Activated CD4-positive, alpha-beta T cell treated with anti-CD3 and anti-CD28 coated beads, Interleukin-2, amount 10 ng/mL, durations not matched to agents 7 days and 5 days (primary cell): ENCODE results near the gene PPP6R2. TPM values are rescaled to one million over a fixed set of nuclear protein-coding genes. Genes with fewer than 3 reads are reported as not detected.

Experiments used
- CTCF ChIA-PET: fragments of 350-600 bp; sonication (Branson Sonifier 250); formaldehyde crosslinking; loops from one replicate; lab custom pipeline; 2021; ENCODE audit warnings: antibody characterized with exemption; lab: Charles Lee
- POLR2A ChIA-PET: fragments of 350-600 bp; sonication (Branson Sonifier 250); formaldehyde crosslinking; loops from one replicate; lab custom pipeline; 2021; ENCODE audit warnings: antibody characterized with exemption; lab: Charles Lee
- DNase-seq: peaks from one replicate; pipeline ENCODE4 v3.0.0-alpha.2; 2020
- H3K27ac Mint-ChIP-seq: one replicate; pipeline ENCODE4 v1.8.0; 2021; ENCODE audit warnings: mild to moderate bottlenecking, moderate library complexity, mixed read lengths
- H3K27me3 Mint-ChIP-seq: one replicate; pipeline ENCODE4 v1.8.0; 2021; ENCODE audit warnings: mixed read lengths
- H3K36me3 Mint-ChIP-seq: one replicate; pipeline ENCODE4 v1.8.0; 2021; ENCODE audit warnings: low read depth, mixed read lengths
- H3K4me1 Mint-ChIP-seq: one replicate; pipeline ENCODE4 v1.8.0; 2021; ENCODE audit warnings: mixed read lengths
- H3K4me3 Mint-ChIP-seq: one replicate; pipeline ENCODE4 v1.8.0; 2021; ENCODE audit warnings: mild to moderate bottlenecking, moderate library complexity, mixed read lengths
- H3K9me3 Mint-ChIP-seq: one replicate; pipeline ENCODE4 v1.8.0; 2021; ENCODE audit warnings: mixed read lengths
- total RNA-seq, 2 experiments: library from RNA; stranded (reverse); gene quantifications; one replicate each; pipeline ENCODE4 v1.2.3, GENCODE V29; 2021

The PPP6R2 gene
- total RNA-seq, 2 experiments from 2014 or later: 55.6 to 67.6 TPM

DNA sequence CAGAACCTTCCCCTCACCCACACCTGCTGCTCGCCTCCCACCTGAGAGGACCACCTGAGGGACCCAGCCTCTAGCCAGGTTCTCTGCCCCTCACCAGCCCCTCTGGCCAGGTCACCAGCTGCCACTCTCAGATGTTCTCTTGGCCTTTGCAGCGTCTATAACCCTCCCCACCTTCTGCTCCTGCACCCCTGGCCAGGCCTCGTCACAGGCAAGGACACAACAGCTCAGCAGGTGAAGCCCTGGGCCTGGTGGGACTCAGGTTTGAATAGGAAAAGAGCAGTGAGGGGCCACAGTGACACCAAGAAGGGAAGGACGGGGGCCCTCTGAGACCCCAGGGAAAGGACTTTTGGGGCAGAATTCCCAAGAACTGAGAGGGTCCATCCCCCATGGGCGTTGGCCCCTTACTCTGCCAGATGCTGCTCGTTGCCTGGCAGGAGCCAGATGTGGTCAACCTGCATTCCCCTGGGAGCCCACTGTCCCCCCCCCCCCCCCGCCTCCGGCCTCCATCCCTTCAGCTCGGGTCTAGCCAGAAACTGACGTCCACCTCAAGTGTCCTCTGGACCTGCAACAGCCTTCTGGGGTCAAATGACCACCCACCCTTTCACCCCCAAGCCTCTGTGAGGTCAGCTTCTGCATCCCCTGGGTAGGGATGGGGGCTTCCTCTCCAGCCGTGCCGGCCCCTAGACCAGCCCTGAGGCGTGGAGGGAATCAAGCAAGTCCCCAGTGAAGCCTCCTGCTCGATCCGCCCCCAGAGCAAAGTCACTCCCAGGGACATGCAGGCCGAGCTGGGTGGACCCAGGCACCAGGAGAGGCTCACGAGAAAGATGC lies 103.0 kb downstream of the PPP6R2 start:
- Mint-ChIP-seq H3K9me3 (no peaks in the 10 kb centered on the region), H3K27me3 (no peaks in the 10 kb centered on the region), H3K4me1 (peaks cover 20% of the 10 kb centered on the region), H3K27ac (peak overlapping the region; percentile 64), H3K36me3 (peaks cover 33% of the 10 kb centered on the region), H3K4me3 (peak overlapping the region; percentile 19)
- no peak for DNase-seq
- ChIA-PET CTCF (interaction anchor here (1.2 to 2.0 kb wide), 2 partner anchors 10 to 23 kb away, joined by 5 to 9 read pairs; no protein-coding TSS in a partner anchor), POLR2A (no interaction called here)

- POLR2A ChIA-PET: no interaction called here
- Mint-ChIP-seq H3K9me3 (no peaks in the 10 kb centered on the region), H3K27ac (no peak overlapping the region), H3K4me1 (peaks cover 20% of the 10 kb centered on the region), H3K36me3 (peaks cover 38% of the 10 kb centered on the region), H3K27me3 (no peaks in the 10 kb centered on the region), H3K4me3 (no peak overlapping the region)
- CTCF ChIA-PET: no interaction called here
- no peak for DNase-seq
Observed at GRCh38 chr22:50446708-50447575, 103.8 kb downstream of the PPP6R2 start.

DNA sequence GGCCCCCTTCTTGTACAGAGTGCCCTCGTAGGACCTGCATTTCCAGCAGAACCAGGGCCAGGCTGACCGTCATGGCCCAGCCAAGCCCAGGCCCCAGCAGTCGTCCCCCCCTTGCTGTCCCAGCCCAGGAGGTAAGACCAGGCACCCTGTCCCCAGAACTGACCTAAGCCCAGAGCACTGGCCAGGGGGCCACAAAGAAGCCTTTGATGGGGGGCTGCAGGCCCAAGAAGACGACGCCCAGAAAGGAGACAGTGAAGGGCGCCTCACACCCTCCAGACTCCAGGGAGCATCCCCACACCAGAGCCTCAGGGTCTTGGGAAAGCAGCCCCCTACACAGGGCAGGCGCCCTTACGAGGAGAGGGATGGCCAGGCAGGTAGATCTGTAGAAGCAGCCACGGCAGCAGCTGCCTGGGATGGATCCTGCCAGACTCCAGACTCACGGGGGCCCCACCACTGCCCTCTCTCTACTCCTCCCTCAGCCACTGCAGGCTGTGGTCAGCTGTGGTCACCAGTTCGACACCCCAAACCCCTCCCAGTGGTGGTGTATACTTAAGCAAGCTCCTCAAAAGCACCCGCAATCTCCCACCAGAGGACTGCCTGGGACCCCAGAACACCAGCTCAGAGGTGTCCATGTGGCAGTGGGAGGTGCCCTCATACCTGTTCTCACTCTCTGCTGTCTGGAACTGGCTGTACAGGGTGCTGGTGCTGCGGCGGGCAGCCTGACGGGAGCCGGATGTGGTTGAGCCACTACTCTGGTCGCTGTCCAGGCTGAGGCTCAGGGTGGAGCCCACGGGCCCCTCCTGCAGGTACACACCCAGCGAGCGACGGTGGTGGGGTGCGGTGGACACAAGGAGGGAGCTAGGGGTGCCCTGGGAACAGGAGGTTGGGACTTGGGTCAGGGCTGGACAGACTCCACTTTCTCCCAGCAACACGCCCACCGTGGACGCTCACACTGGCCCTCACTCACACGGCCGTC lies 104.7 kb downstream of the PPP6R2 start:
- Mint-ChIP-seq H3K4me3 (no peak overlapping the region), H3K27ac (peak overlapping the region; percentile 31), H3K36me3 (peaks cover 41% of the 10 kb centered on the region), H3K27me3 (no peaks in the 10 kb centered on the region), H3K4me1 (peaks cover 22% of the 10 kb centered on the region), H3K9me3 (no peaks in the 10 kb centered on the region)
- no peak for DNase-seq
- ChIA-PET CTCF (interaction anchor here (1.2 kb wide), 1 partner anchor 9 kb away, joined by 3 read pairs; no protein-coding TSS in a partner anchor), POLR2A (no interaction called here)

DNA sequence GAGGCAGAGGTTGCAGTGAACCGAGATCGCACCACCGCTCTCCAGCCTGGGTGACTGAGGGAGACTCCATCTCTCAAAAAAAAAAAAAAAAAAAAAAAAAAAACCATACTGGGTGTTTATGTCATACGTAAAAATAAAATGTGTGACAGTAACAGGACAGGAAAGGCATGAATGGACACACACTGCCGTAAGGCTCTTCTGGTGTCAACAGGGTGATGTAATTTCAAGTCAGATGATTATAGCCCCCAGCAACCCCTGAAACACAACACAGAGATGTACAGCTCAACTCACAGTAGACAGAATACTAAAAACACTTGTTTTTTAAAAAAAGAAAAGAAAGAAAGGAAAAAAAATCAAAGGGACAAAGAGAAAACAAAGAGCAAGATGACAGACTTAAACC lies 109.5 kb downstream of the PPP6R2 start:
- DNase-seq: no peak
- Mint-ChIP-seq H3K4me1 (peaks cover 11% of the 10 kb centered on the region), H3K4me3 (no peak overlapping the region), H3K27me3 (no peaks in the 10 kb centered on the region), H3K27ac (peak overlapping the region; percentile 60), H3K9me3 (no peaks in the 10 kb centered on the region), H3K36me3 (peaks cover 48% of the 10 kb centered on the region)
- POLR2A ChIA-PET: interaction anchor here (0.7 kb wide), 1 partner anchor 77 kb away, joined by 3 read pairs; the partner anchor contains the start of gene TYMP
- CTCF ChIA-PET: interaction anchor here (0.7 to 1.7 kb wide), 4 partner anchors 10 to 177 kb away, joined by 3 to 6 read pairs (median 3); no protein-coding TSS in a partner anchor

GRCh38 chr22:50454556-50455075 lies 111.5 kb downstream of the PPP6R2 start:
- no peaks in the 10 kb centered on the region for H3K9me3 Mint-ChIP-seq
- DNase-seq: no peak
- ChIA-PET POLR2A (no interaction called here), CTCF (interaction anchor here (1.1 to 1.7 kb wide), 4 partner anchors 10 to 179 kb away, joined by 3 to 6 read pairs (median 4); partner anchors contain the start of gene SCO2)
- no peak overlapping the region for H3K27ac Mint-ChIP-seq
- H3K27me3 Mint-ChIP-seq: no peaks in the 10 kb centered on the region
- no peak overlapping the region for H3K4me3 Mint-ChIP-seq
- H3K36me3 Mint-ChIP-seq: peaks cover 49% of the 10 kb centered on the region
- H3K4me1 Mint-ChIP-seq: peaks cover 7% of the 10 kb centered on the region

GRCh38 chr22:50455201-50455600 lies 112.1 kb downstream of the PPP6R2 start:
- no peak for DNase-seq
- peaks cover 46% of the 10 kb centered on the region for H3K36me3 Mint-ChIP-seq
- H3K9me3 Mint-ChIP-seq: no peaks in the 10 kb centered on the region
- no peaks in the 10 kb centered on the region for H3K27me3 Mint-ChIP-seq
- H3K4me1 Mint-ChIP-seq: peaks cover 4% of the 10 kb centered on the region
- no peak overlapping the region for H3K27ac Mint-ChIP-seq
- ChIA-PET POLR2A (no interaction called here), CTCF (interaction anchor here (0.8 to 1.6 kb wide), 5 partner anchors 12 to 113 kb away, joined by 3 to 6 read pairs (median 3); partner anchors contain the start of gene SCO2)
- no peak overlapping the region for H3K4me3 Mint-ChIP-seq

DNA sequence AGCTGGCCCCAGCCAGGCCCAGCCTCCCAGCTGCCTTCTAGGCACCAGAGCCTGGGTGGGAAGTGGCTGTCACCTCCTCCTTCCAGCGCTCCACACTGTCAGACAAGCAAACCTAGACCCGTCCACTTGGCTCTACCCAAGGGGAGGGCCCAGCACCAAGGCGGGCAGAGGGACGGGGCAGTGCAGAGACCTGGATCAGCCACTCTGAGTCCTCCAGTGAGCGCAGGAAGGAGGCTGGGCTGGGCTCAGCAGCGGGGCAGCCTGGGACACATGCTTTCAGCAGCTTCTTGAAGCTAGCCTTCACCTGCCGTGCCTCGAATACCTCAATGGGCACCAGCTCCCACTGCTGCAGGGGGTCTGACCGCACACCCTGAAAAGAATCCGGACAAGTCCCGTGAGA lies 112.9 kb downstream of the PPP6R2 start:
- Mint-ChIP-seq H3K36me3 (peaks cover 52% of the 10 kb centered on the region), H3K4me3 (no peak overlapping the region), H3K27ac (no peak overlapping the region), H3K27me3 (no peaks in the 10 kb centered on the region), H3K9me3 (no peaks in the 10 kb centered on the region), H3K4me1 (peaks cover 4% of the 10 kb centered on the region)
- ChIA-PET CTCF (interaction anchor here (0.7 to 1.6 kb wide), 6 partner anchors 8 to 114 kb away, joined by 3 to 6 read pairs (median 3); partner anchors contain the start of gene SCO2), POLR2A (no interaction called here)
- DNase-seq: no peak

- Mint-ChIP-seq H3K4me1 (peaks cover 4% of the 10 kb centered on the region), H3K27ac (no peak overlapping the region), H3K9me3 (no peaks in the 10 kb centered on the region), H3K36me3 (peaks cover 48% of the 10 kb centered on the region), H3K4me3 (no peak overlapping the region), H3K27me3 (no peaks in the 10 kb centered on the region)
- DNase-seq: no peak
- CTCF ChIA-PET: interaction anchor here (0.7 to 1.8 kb wide), 5 partner anchors 9 to 42 kb away, joined by 3 to 6 read pairs (median 4); no protein-coding TSS in a partner anchor
- POLR2A ChIA-PET: no interaction called here
Observed at GRCh38 chr22:50456466-50457234, 113.5 kb downstream of the PPP6R2 start.

DNA sequence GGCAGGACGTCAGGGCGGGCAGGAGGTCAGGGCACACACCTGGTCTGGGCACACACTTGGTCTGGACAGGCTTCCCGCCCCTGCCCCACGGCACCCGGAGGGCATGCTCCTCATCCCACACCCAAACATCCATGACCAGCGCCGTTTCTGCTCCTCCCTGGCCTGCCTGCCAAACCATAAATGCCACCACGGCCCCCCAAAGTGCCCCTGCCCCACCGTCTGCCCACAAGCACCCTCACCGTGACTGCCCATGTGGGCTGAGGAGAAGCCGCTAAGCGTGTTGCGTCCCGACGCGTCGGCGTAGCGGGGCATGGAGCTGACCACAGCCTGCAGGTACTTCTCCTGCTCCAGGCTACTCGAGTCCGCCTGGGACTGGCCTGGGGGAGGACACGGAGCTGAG lies 115.9 kb downstream of the PPP6R2 start:
- H3K36me3 Mint-ChIP-seq: peaks cover 49% of the 10 kb centered on the region
- no peak overlapping the region for H3K4me3 Mint-ChIP-seq
- no peaks in the 10 kb centered on the region for H3K27me3 Mint-ChIP-seq
- no peaks in the 10 kb centered on the region for H3K9me3 Mint-ChIP-seq
- no peak for DNase-seq
- H3K27ac Mint-ChIP-seq: no peak overlapping the region
- POLR2A ChIA-PET: no interaction called here
- H3K4me1 Mint-ChIP-seq: peaks cover 1% of the 10 kb centered on the region
- CTCF ChIA-PET: interaction anchor here (0.6 kb wide), 1 partner anchor 57 kb away, joined by 3 read pairs; no protein-coding TSS in a partner anchor

DNA sequence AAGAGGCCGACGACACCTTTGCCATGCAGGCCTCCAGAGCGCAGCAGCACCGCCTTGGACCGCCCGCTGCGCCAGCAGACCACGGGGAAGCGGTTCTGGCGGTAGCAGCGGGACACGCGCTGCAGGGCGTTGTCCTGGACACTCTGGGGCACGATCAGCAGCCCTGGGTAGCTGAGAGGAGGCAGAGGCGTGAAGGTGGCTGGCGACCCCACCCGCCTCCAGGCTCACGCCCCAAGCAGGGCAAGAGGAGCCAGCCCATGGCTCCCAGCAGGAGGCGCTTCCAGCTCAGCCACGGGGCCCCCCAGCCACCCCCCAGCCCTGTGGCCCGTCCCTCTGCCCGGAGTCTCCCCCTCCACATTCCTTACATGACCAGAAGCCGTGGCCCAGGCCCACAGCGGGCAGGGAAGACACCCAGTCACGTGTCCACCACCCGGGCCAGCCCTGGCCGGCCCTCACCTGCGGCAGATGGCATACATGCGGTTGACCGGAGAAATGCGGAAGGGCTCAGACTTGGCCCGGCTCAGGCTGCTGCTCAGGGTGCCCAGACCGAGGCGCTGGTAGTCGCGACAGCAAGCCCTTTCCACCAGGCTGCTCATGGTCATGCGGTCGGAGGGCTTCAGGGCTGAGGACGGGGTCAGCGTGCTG lies 116.5 kb downstream of the PPP6R2 start:
- ChIA-PET POLR2A (no interaction called here), CTCF (no interaction called here)
- Mint-ChIP-seq H3K9me3 (no peaks in the 10 kb centered on the region), H3K4me1 (peaks cover 1% of the 10 kb centered on the region), H3K4me3 (no peak overlapping the region), H3K36me3 (peaks cover 51% of the 10 kb centered on the region), H3K27me3 (no peaks in the 10 kb centered on the region), H3K27ac (no peak overlapping the region)
- DNase-seq: no peak
